A549 (cell line): ENCODE results near the gene ORM1. TPM values are rescaled to one million over a fixed set of nuclear protein-coding genes. Genes with fewer than 3 reads are reported as not detected.

Experiments
- ATAC-seq, 2 experiments: fragments of 200-7000 bp in 1 of 2; fragments of >200 bp in 1 of 2; cut with Nextera tagmentation in 1 of 2; cut with Tn5 transposase in 1 of 2; 3 replicates each; pipeline versions ENCODE4 v1.8.0 to v1.9.1; 2018 to 2020; ENCODE audit warnings: mild to moderate bottlenecking in 1 of 2, moderate library complexity in 1 of 2
- CTCF ChIA-PET: fragments of 300-600 bp; sonication (Branson Sonifier 250); formaldehyde crosslinking; extraction: SDS; loops from one replicate; lab custom pipeline; 2021; ENCODE audit warnings: antibody characterized with exemption, inconsistent platforms; lab: Yijun Ruan, JAX
- POLR2A ChIA-PET: fragments of 350-600 bp; formaldehyde crosslinking; extraction: SDS; loops from one replicate; lab custom pipeline; 2021; ENCODE audit warnings: antibody characterized with exemption, inconsistent platforms; lab: Yijun Ruan, JAX
- DNase-seq, 2 experiments: peaks; one replicate each; pipeline versions ENCODE4 v3.0.0 to v3.0.0-alpha.2; 2011 to 2016; ENCODE audit warnings: low read depth in 1 of 2, low spot score in 1 of 2
- FAIRE-seq: peaks from 2 replicates; lab custom pipeline; 2011; peaks lifted over from hg19 to GRCh38; lab: Jason Lieb, UNC
- H3K27ac ChIP-seq, 2 experiments: fragments of >200 bp; sonication (Bioruptor Twin); formaldehyde crosslinking; 3 replicates each; pipeline ENCODE4 v1.5.1; 2016 to 2017
- H3K4me1 ChIP-seq: fragments of >200 bp; sonication (Bioruptor Twin); formaldehyde crosslinking; 3 replicates; pipeline ENCODE4 v1.6.1; 2016
- H3K4me2 ChIP-seq: fragments of >200 bp; sonication (Bioruptor Twin); formaldehyde crosslinking; 3 replicates; pipeline ENCODE4 v1.6.1; 2016
- H3K4me3 ChIP-seq: fragments of >200 bp; sonication (Bioruptor Twin); formaldehyde crosslinking; 3 replicates; pipeline ENCODE4 v1.5.1; 2016
- H3K9me3 ChIP-seq: fragments of >200 bp; sonication (Bioruptor Twin); formaldehyde crosslinking; 3 replicates; pipeline ENCODE4 v1.6.1; 2016
- BHLHE40 ChIP-seq: IDR thresholded peaks from 2 replicates; pipeline ENCODE4 v1.6.1; 2012; ENCODE audit warnings: low read depth, low read length, inconsistent platforms
- CBX2 ChIP-seq: fragments of 200-600 bp; sonication (generic); IDR thresholded peaks from 2 replicates; pipeline ENCODE4 v1.6.1; 2016; ENCODE audit warnings: low read depth, mild to moderate bottlenecking, borderline replicate concordance
- CEBPB ChIP-seq, 2 experiments: fragments of >200 bp in 1 of 2; sonication (Bioruptor Twin) in 1 of 2; formaldehyde crosslinking in 1 of 2; IDR thresholded peaks; 2 replicates each; pipeline ENCODE4 v1.6.1; 2012 to 2016
- EHMT2 ChIP-seq: fragments of 200-600 bp; sonication (generic); IDR thresholded peaks from 2 replicates; pipeline ENCODE4 v1.6.1; 2016; ENCODE audit warnings: antibody characterized with exemption, low read depth, mild to moderate bottlenecking, moderate library complexity
- EP300 ChIP-seq, 2 experiments: fragments of >200 bp; sonication (Bioruptor Twin); formaldehyde crosslinking; IDR thresholded peaks; 2 replicates in 1 of 2; 3 replicates in 1 of 2; pipeline ENCODE4 v1.6.1; 2016 to 2017
- FOSL2 ChIP-seq, 2 experiments: fragments of 450-650 bp in 1 of 2; fragments of >200 bp in 1 of 2; sonication (Bioruptor Twin) in 1 of 2; formaldehyde crosslinking; IDR thresholded peaks; 2 replicates each; pipeline versions ENCODE4 v1.5.0 to v1.6.1; 2016 to 2020; ENCODE audit warnings: mild to moderate bottlenecking in 1 of 2, moderate library complexity in 1 of 2
- GATA3 ChIP-seq: IDR thresholded peaks from 2 replicates; pipeline ENCODE4 v1.6.1; 2012; ENCODE audit warnings: borderline replicate concordance
- HEYL ChIP-seq: fragments of 250-450 bp; sonication (Bioruptor Pico); IDR thresholded peaks from 2 replicates; pipeline ENCODE4 v1.8.0; 2021; ENCODE audit warnings: mild to moderate bottlenecking, moderate library complexity
- HOXB5 ChIP-seq: fragments of 250-450 bp; sonication (Bioruptor Pico); IDR thresholded peaks from 2 replicates; pipeline ENCODE4 v1.5.0; 2020; ENCODE audit warnings: mild to moderate bottlenecking, moderate library complexity
- MAFK ChIP-seq: fragments of 450-650 bp; IDR thresholded peaks from 2 replicates; pipeline ENCODE4 v1.6.1; 2014; ENCODE audit not compliant: partially characterized antibody
- NPAS2 ChIP-seq: fragments of 250-450 bp; sonication (Bioruptor Pico); IDR thresholded peaks from 2 replicates; pipeline ENCODE4 v1.8.0; 2022; ENCODE audit warnings: mild to moderate bottlenecking, moderate library complexity, borderline replicate concordance
- PHF8 ChIP-seq: fragments of 200-600 bp; sonication (generic); IDR thresholded peaks from 2 replicates; pipeline ENCODE4 v1.6.1; 2016; ENCODE audit warnings: low read depth, mild to moderate bottlenecking, antibody characterized with exemption, moderate library complexity, borderline replicate concordance
- POLR2A ChIP-seq: IDR thresholded peaks from 2 replicates; pipeline ENCODE4 v1.6.1; 2012; ENCODE audit warnings: mild to moderate bottlenecking, low read length
- RCOR1 ChIP-seq: fragments of 150-350 bp; IDR thresholded peaks from 2 replicates; pipeline ENCODE4 v1.6.1; 2014; ENCODE audit warnings: antibody characterized with exemption, low read length, low read depth
- RNF2 ChIP-seq: fragments of 200-600 bp; sonication (generic); IDR thresholded peaks from 2 replicates; pipeline ENCODE4 v1.6.1; 2016; ENCODE audit warnings: low read depth, mild to moderate bottlenecking, antibody characterized with exemption, moderate library complexity, borderline replicate concordance
- ZFP36 ChIP-seq: fragments of 450-650 bp; IDR thresholded peaks from 2 replicates; pipeline ENCODE4 v1.6.1; 2014; ENCODE audit warnings: borderline replicate concordance; ENCODE audit not compliant: partially characterized antibody
- WGBS: methylation state at CpG from one replicate; pipeline ENCODE4 v1.1.6; 2017; ENCODE audit errors: missing lambda C conversion rate; 5-methylcytosine and 5-hydroxymethylcytosine counted together
- polyA plus RNA-seq, 4 experiments: library from polyadenylated mRNA; depleted of rRNA in 3 of 4; stranded (reverse); fragments of >200 nt; fragmentation: RNase III in 1 of 4; extraction: RNeasy Plus Mini Kit Qiagen cat#74134 plus additional on column Dnase treatment in 1 of 4; gene quantifications; 2 replicates in 3 of 4; 3 replicates in 1 of 4; pipeline ENCODE4 v1.2.3, GENCODE V29; 2011 to 2017
- TF ChIP-seq, protein P1 (sequence below): IDR thresholded peaks from 2 replicates; pipeline ENCODE4 v1.6.1; 2012
- TF ChIP-seq, protein P2 (sequence below): fragments of 450-650 bp; IDR thresholded peaks from 2 replicates; pipeline ENCODE4 v1.6.1; 2014; ENCODE audit warnings: antibody characterized with exemption
- TF ChIP-seq, protein P3 (sequence below): fragments of >200 bp; sonication (Bioruptor Twin); formaldehyde crosslinking; IDR thresholded peaks from 2 replicates; pipeline ENCODE4 v1.6.1; 2016
- TF ChIP-seq, protein P4 (sequence below): fragments of 250-450 bp; sonication (Bioruptor Pico); IDR thresholded peaks from 2 replicates; pipeline ENCODE4 v1.5.0; 2021; ENCODE audit warnings: mild to moderate bottlenecking, moderate library complexity, borderline replicate concordance

The ORM1 gene
- polyA plus RNA-seq, 2 of the 4 experiments (the other 2 are of a cell fraction), result 0.12 to 0.19 TPM

DNA sequence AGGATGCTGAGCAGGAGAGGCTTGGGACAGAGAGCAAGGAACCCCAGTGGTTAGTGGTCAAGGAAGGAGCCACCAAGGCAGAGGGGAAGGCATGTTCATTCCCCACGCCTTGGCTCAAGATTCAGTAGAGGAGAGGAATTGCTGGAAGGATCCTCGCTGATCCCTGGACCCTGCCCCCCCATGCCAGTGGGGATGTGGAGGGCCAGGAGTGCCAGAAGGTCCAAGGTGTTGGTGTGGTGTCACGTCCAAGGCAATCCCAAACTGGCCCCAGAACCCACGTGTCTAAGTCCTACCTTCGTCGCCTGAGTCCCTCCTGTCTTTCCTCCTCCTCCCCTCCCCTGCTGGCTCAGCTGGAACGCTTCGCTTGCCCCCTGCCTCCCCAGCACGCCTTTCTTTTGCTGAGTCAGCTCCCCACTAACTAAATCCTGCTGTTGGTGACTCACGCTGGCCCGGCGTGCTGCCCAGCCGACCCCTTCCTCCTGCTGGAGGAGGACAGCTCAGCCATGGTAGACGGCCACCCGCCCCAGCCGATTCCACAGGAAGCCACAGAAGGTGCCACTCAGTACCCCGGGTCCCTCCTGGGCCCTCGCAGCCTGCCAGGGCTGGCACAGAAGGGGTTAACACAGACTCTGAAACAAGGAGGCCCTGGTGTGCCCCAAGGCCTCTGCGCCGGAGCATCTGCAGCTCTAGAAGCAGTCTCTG lies 37.6 kb upstream of the ORM1 start:
- 50% methylated on average over 16 of the region's 20 CpGs for WGBS
- no peaks in the 10 kb centered on the region for H3K9me3 ChIP-seq
- H3K4me2 ChIP-seq, result peak overlapping the region; percentile 42
- H3K4me3 ChIP-seq, result no peak overlapping the region
- peak overlapping the region; percentile 58 to 88 for H3K27ac ChIP-seq
- DNase-seq (peak in 1 of 2 experiments; percentile 49), ATAC-seq (no peak; a peak in 1 of 6 replicates), FAIRE-seq (no peak)
- peaks cover 73% of the 10 kb centered on the region for H3K4me1 ChIP-seq
- ChIA-PET CTCF (interaction anchor here (0.6 to 5.3 kb wide), 7 partner anchors 14 to 203 kb away, joined by 3 to 90 read pairs (median 8); partner anchors contain the start of gene COL27A1), POLR2A (no interaction called here)
- TF ChIP-seq FOSL2 (IDR thresholded peaks at IDR 0.05) (peak; percentile 40; the same call in 1 of the 2 replicates), FOSL2 (CRISPR knock-in tag; IDR thresholded peaks at IDR 0.05) (peak; percentile 74), MAFK (peak; percentile 99)
- TF ChIP-seq, protein P1, sequence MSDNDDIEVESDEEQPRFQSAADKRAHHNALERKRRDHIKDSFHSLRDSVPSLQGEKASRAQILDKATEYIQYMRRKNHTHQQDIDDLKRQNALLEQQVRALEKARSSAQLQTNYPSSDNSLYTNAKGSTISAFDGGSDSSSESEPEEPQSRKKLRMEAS, result peak; percentile 57; the same call in 1 of the 2 replicates
- TF ChIP-seq, protein P2, sequence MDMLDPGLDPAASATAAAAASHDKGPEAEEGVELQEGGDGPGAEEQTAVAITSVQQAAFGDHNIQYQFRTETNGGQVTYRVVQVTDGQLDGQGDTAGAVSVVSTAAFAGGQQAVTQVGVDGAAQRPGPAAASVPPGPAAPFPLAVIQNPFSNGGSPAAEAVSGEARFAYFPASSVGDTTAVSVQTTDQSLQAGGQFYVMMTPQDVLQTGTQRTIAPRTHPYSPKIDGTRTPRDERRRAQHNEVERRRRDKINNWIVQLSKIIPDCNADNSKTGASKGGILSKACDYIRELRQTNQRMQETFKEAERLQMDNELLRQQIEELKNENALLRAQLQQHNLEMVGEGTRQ, result no peak
- TF ChIP-seq, all 56 proteins: peak for 3

DNA sequence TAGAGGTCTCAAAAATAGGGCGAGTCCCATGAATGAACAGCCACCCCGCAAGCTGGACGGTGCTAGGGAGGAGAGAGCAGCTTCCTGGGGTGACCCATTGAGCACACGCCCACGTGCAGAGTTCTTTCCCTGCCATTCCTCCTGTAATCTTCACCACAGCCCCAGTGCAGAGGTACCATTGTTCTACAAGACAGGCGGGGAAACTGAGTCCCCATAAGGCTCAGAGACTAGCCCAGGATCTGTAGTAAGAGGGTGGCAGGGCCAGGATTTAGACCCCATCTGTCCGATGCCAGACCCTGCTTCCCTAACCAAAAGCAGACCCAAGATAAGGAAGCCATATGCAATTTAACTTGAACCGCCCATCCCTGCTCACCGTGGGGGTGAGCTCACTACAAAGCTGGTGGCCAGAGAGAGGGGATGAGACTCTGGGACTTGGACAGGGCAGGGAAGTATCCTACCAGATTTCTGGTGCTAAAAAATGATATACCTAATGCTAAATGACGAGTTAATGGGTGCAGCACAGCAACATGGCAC lies 36.7 kb upstream of the ORM1 start:
- TF ChIP-seq POLR2A, result no peak
- TF ChIP-seq, protein P3, sequence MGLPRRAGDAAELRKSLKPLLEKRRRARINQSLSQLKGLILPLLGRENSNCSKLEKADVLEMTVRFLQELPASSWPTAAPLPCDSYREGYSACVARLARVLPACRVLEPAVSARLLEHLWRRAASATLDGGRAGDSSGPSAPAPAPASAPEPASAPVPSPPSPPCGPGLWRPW, result no peak
- TF ChIP-seq BHLHE40, result no peak
- no peak for TF ChIP-seq ZFP36
- no peak for TF ChIP-seq CBX2
- no peak for TF ChIP-seq FOSL2 (IDR thresholded peaks at IDR 0.05)
- TF ChIP-seq FOSL2 (CRISPR knock-in tag; IDR thresholded peaks at IDR 0.05), result no peak
- no peak for TF ChIP-seq RCOR1
- TF ChIP-seq RNF2, result no peak
- TF ChIP-seq HOXB5 (CRISPR knock-in tag), result no peak
- TF ChIP-seq, protein P4, sequence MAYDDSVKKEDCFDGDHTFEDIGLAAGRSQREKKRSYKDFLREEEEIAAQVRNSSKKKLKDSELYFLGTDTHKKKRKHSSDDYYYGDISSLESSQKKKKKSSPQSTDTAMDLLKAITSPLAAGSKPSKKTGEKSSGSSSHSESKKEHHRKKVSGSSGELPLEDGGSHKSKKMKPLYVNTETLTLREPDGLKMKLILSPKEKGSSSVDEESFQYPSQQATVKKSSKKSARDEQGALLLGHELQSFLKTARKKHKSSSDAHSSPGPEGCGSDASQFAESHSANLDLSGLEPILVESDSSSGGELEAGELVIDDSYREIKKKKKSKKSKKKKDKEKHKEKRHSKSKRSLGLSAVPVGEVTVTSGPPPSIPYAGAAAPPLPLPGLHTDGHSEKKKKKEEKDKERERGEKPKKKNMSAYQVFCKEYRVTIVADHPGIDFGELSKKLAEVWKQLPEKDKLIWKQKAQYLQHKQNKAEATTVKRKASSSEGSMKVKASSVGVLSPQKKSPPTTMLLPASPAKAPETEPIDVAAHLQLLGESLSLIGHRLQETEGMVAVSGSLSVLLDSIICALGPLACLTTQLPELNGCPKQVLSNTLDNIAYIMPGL, result no peak
- no peak for TF ChIP-seq NPAS2 (CRISPR knock-in tag)
- no peak for TF ChIP-seq PHF8
- TF ChIP-seq EHMT2, result no peak
- no peak for TF ChIP-seq CEBPB (IDR thresholded peaks at IDR 0.05)
- TF ChIP-seq GATA3, result no peak
- no peak for TF ChIP-seq HEYL (CRISPR knock-in tag)
- TF ChIP-seq EP300 (IDR thresholded peaks at IDR 0.05), result no peak
- FAIRE-seq (no peak), ATAC-seq (no peak), DNase-seq (no peak)
- ChIA-PET POLR2A (no interaction called here), CTCF (interaction anchor here (0.9 to 5.3 kb wide), 7 partner anchors 15 to 204 kb away, joined by 3 to 90 read pairs (median 8); partner anchors contain the start of gene COL27A1)
- Histone ChIP-seq H3K27ac (peak overlapping the region; percentile 58 to 88; a peak in 5 of 6 replicates), H3K4me2 (no peak overlapping the region), H3K4me1 (peaks cover 76% of the 10 kb centered on the region), H3K9me3 (no peaks in the 10 kb centered on the region), H3K4me3 (no peak overlapping the region)
- WGBS, result 80% methylated on average over 9 of the region's 10 CpGs
